Urinary bladder (tissue), 4 donors: Measurements from ENCODE around the gene MBD3L1. TPM values are rescaled to one million over a fixed set of nuclear protein-coding genes. Genes with fewer than 3 reads are reported as not detected.

ENCODE experiments used
- DNase-seq: peaks from one replicate; pipeline ENCODE4 v3.0.0-alpha.2; 2015; ENCODE audit errors: extremely low spot score
- H3K27ac ChIP-seq: one replicate; pipeline ENCODE4 v1.5.1; 2013; ENCODE audit warnings: low read depth, mild to moderate bottlenecking, moderate library complexity
- H3K36me3 ChIP-seq: one replicate; pipeline ENCODE4 v1.6.1; 2013; ENCODE audit warnings: mild to moderate bottlenecking, moderate library complexity; ENCODE audit not compliant: insufficient read depth
- H3K4me1 ChIP-seq: one replicate; pipeline ENCODE4 v1.6.1; 2013; ENCODE audit warnings: mild to moderate bottlenecking, moderate library complexity; ENCODE audit not compliant: insufficient read depth
- H3K4me3 ChIP-seq: one replicate; pipeline ENCODE4 v1.5.1; 2013; ENCODE audit warnings: low read depth, low read length
- WGBS: extraction: QIAGEN DNeasy Blood & Tissue Kit; methylation state at CpG from one replicate; pipeline ENCODE4 v1.1.7; 2013; 5-methylcytosine and 5-hydroxymethylcytosine counted together
- polyA plus RNA-seq: library from polyadenylated mRNA; stranded (reverse); fragments of 200-250 nt; gene quantifications from one replicate; pipeline ENCODE4 v1.2.3, GENCODE V29; 2013
- total RNA-seq: library from RNA; depleted of rRNA; stranded (reverse); fragments of >200 nt; gene quantifications from one replicate; pipeline ENCODE4 v1.2.3, GENCODE V29; 2014
- donor health status: healthy with polysubstance abuse.
- donor health status: healthy.

The MBD3L1 gene
- total and polyA plus RNA-seq, 2 donors, result not detected

DNA sequence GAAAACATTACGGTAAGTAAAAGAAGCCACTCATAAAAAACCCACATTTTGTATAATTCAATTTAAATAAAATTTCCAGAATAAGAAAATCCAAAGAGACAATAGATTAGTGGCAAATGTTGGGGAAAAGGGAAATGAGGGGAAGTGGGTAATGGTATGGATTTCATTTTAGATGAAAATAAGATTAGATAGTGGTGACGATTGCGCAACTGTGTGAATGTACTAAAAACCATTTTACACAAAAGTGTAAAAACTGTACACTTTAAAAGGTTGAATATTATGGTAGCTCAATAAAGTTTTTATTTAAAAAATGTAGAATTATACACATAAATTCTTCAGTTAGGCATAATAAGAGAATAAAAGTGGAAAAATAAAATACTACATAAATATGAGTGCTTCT lies 3.7 kb downstream of the MBD3L1 start:
- peaks cover 1% of the 10 kb centered on the region for H3K4me1 ChIP-seq
- no peak overlapping the region for H3K4me3 ChIP-seq
- no peaks in the 10 kb centered on the region for H3K36me3 ChIP-seq
- no peak for DNase-seq
- no peak overlapping the region for H3K27ac ChIP-seq
- 95% methylated on average over 3 of the region's 3 CpGs for WGBS

- DNase-seq, result no peak
- WGBS, result 88% methylated on average over 5 of the region's 5 CpGs
- no peak overlapping the region for H3K4me3 ChIP-seq
- no peak overlapping the region for H3K27ac ChIP-seq
- H3K36me3 ChIP-seq, result no peaks in the 10 kb centered on the region
- no peaks in the 10 kb centered on the region for H3K4me1 ChIP-seq
These were observed 8.5 kb downstream of the MBD3L1 start for GRCh38 chr19:8840708-8841107.

DNA sequence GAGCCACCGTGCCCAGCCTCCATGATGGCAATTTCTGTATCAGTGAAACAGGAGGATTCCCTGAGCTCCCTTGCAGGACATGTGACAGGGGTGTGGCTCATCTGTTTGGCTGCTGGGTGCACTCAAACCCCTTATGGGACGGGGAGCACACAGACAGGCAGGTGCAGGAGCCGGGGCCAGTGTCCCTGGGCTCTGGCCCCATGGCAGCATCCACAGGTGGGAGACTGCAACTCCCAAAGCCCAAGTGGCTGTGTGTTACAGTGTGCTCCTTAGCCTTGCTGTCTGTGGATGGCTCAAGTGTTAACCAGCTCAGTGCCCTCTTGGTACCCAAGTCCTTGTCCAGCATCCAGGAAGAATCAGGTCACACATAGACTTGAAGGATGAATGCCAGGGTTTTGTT lies 14.6 kb downstream of the MBD3L1 start:
- DNase-seq, result no peak
- no peaks in the 10 kb centered on the region for H3K4me1 ChIP-seq
- H3K4me3 ChIP-seq, result no peak overlapping the region
- no peak overlapping the region for H3K27ac ChIP-seq
- no peaks in the 10 kb centered on the region for H3K36me3 ChIP-seq
- 72% methylated on average over 3 of the region's 3 CpGs for WGBS

DNA sequence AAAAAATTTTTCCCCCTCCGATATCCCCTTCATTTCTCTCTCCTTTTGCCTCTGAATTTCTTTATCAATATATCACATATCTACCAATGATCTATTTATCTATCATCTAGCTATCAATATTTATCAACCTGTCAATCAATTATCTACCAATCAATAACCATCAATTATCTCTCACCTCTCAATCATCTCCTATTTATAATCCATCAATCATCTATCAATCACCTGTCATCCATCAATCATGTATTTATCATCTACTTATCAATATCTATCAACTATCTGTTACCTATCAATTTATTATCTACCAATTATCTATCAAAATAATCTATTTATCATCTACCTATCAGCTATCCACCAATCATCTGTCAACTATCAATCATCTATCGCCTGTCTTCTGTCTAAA lies 17.1 kb downstream of the MBD3L1 start:
- Histone ChIP-seq H3K27ac (no peak overlapping the region), H3K36me3 (no peaks in the 10 kb centered on the region), H3K4me1 (no peaks in the 10 kb centered on the region), H3K4me3 (no peak overlapping the region)
- WGBS, result 97% methylated on average over 2 of the region's 2 CpGs
- no peak for DNase-seq

GRCh38 chr19:8850488-8850887 lies 18.3 kb downstream of the MBD3L1 start:
- DNase-seq, result no peak
- 90% methylated on average over 3 of the region's 3 CpGs for WGBS
- no peak overlapping the region for H3K27ac ChIP-seq
- no peaks in the 10 kb centered on the region for H3K4me1 ChIP-seq
- H3K36me3 ChIP-seq, result no peaks in the 10 kb centered on the region
- no peak overlapping the region for H3K4me3 ChIP-seq

DNA sequence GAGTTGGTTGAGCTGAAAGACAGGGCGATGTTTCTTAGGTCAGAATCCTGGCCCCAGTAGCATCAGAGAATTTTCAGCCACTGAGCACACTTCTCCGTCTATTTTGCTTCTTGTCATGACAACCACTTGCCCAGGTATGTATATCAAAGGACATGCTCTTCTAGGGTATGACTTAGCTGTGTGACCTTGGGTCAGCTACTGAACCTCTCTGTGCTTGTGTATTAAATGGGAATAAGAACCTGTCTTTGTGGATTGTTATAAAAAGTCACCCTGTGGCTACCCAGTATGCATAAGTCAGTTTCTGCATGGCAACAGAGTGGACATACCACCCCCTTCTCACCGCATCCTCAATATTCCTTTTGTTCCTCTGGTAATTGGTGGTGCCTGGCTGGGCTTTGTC lies 26.1 kb downstream of the MBD3L1 start:
- Histone ChIP-seq H3K4me3 (no peak overlapping the region), H3K36me3 (no peaks in the 10 kb centered on the region), H3K27ac (no peak overlapping the region), H3K4me1 (no peaks in the 10 kb centered on the region)
- DNase-seq, result no peak
- 80% methylated on average over 3 of the region's 3 CpGs for WGBS

DNA sequence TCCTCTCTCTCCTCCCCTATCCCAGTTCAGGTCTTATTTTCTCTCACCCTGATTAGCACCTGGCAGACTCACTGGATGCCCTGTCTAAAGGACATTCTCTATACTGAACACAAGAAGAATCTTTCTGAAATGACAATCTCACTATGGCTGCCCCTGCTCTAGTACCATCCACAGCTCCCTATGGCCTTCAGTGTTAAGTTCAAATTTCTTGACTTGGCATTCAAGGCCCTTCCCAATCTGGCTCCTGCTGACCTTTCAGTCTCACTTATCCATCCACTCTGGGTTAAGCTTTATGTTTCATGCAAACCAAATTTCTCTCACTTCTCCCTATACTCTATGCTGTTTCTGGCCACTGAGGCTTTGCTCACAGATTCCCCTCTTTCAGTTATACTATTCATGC lies 34.2 kb downstream of the MBD3L1 start:
- no peaks in the 10 kb centered on the region for H3K4me1 ChIP-seq
- H3K27ac ChIP-seq, result no peak overlapping the region
- no peak overlapping the region for H3K4me3 ChIP-seq
- DNase-seq, result no peak
- no peaks in the 10 kb centered on the region for H3K36me3 ChIP-seq

DNA sequence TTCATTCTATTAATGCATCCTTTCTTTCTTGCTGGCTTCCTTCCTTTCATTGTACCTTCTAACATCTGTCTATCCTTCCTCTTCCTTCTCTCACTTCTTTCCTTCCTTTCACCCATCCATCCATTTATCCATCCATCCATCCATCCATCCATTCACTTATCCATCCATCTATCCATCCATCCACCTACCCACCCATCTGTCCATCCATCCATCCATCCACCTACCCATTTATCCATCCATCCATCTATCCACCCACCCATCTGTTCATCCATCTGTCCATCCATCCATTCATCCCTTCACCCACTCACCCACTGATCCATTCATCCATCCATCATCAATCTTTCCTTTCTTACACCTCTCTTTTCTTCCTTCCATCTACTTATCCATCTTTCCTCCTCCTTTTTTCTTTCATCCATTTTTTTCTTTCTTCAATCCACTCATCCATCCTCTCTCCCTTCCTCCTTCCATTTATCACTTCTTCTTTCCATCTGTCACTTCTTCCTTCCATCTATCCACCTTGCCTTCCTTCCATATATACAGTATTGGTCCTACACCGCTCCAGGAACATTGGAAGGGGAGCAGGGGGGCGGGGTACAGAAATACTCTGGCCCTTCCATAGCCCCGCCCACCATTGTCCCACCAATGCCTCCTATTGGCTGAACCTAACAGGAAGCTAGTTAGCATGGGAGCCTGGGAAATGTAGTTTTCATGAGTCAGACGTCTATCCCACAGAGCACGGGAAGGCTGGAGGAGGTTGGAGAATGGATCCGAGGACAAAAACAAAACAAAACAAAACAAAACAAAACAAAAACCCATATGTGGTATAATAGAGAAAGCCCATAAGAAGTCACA lies 45.9 kb downstream of the MBD3L1 start:
- Histone ChIP-seq H3K36me3 (no peaks in the 10 kb centered on the region), H3K27ac (no peak overlapping the region), H3K4me3 (no peak overlapping the region), H3K4me1 (no peaks in the 10 kb centered on the region)
- 27% methylated on average over 6 of the region's 6 CpGs for WGBS
- DNase-seq, result no peak

- WGBS, result 64% methylated on average over 2 of the region's 2 CpGs
- no peaks in the 10 kb centered on the region for H3K4me1 ChIP-seq
- no peak overlapping the region for H3K4me3 ChIP-seq
- no peaks in the 10 kb centered on the region for H3K36me3 ChIP-seq
- no peak overlapping the region for H3K27ac ChIP-seq
- DNase-seq, result no peak
These were observed 48.8 kb downstream of the MBD3L1 start for GRCh38 chr19:8880868-8881488.

- H3K4me3 ChIP-seq, result no peak overlapping the region
- no peak for DNase-seq
- H3K4me1 ChIP-seq, result no peaks in the 10 kb centered on the region
- H3K36me3 ChIP-seq, result no peaks in the 10 kb centered on the region
- H3K27ac ChIP-seq, result no peak overlapping the region
These were observed 49.3 kb downstream of the MBD3L1 start for GRCh38 chr19:8881512-8881911.

- DNase-seq, result no peak
- no peak overlapping the region for H3K4me3 ChIP-seq
- H3K4me1 ChIP-seq, result no peaks in the 10 kb centered on the region
- no peaks in the 10 kb centered on the region for H3K36me3 ChIP-seq
- no peak overlapping the region for H3K27ac ChIP-seq
These were observed 52.2 kb downstream of the MBD3L1 start for GRCh38 chr19:8884416-8884815.

DNA sequence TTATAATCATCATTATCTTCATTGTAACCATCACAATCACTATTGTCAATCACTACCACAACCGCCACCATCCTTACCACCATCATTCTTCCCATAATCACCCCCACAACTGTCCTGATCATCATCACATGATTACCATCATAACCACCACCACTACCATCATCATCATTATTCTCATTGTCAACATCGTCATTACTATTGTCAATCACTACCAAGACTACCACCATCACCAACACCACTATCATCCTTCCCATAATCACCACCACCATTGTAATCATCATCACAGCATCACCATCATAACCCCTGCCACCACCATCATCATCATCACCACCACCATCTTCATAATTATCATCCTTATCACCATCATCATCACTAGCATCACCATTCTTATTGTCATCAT lies 55.2 kb downstream of the MBD3L1 start:
- Histone ChIP-seq H3K27ac (no peak overlapping the region), H3K4me1 (no peaks in the 10 kb centered on the region), H3K36me3 (no peaks in the 10 kb centered on the region), H3K4me3 (no peak overlapping the region)
- WGBS, result 69% methylated on average over 2 of the region's 2 CpGs
- no peak for DNase-seq

GRCh38 chr19:8890260-8890659 lies 58.1 kb downstream of the MBD3L1 start:
- no peak overlapping the region for H3K4me3 ChIP-seq
- H3K4me1 ChIP-seq, result no peaks in the 10 kb centered on the region
- DNase-seq, result no peak
- no peak overlapping the region for H3K27ac ChIP-seq
- H3K36me3 ChIP-seq, result no peaks in the 10 kb centered on the region
